ENCODE data around the gene PHC2. TPM values are rescaled to one million over a fixed set of nuclear protein-coding genes. Genes with fewer than 3 reads are reported as not detected.

PHC2 gene
- total and polyA plus RNA-seq, 2 donors from 2014 or later = 118 to 149 TPM

- H3K4me3 ChIP-seq (ENCODE audit: low read length in 3 of 3) = no peak overlapping the region
- DNase-seq (no peak), FAIRE-seq (no peak)
- peaks cover 0 to 4% (median 0%) of the 10 kb centered on the region in 3 donors for H3K4me1 ChIP-seq (ENCODE audit: control insufficient read depth in 2 of 3, insufficient read depth in 2 of 3, low read depth in 1 of 3, low read length in 3 of 3)
- no peak for TF ChIP-seq CTCF (IDR thresholded peaks at IDR 0.05; ENCODE audit: borderline replicate concordance, extremely low read depth, insufficient read depth)
- H3K27ac ChIP-seq (ENCODE audit: low read depth in 2 of 2, low read length in 2 of 2) = no peak overlapping the region
- no peaks in the 10 kb centered on the region for H3K36me3 ChIP-seq (ENCODE audit: control insufficient read depth in 2 of 3, insufficient read depth in 3 of 3, low read length in 3 of 3)
- intact Hi-C loops (cut with DNase I) = no loop called here
- H3K9ac ChIP-seq (ENCODE audit: low read length in 3 of 3) = no peak overlapping the region
- H3K27me3 ChIP-seq (ENCODE audit: control insufficient read depth, insufficient read depth, low read length) = no peaks in the 10 kb centered on the region
- H3K9me3 ChIP-seq (ENCODE audit: control insufficient read depth in 2 of 3, insufficient read depth in 1 of 3, low read length in 3 of 3) = no peaks in the 10 kb centered on the region
These were observed 39.4 kb downstream of the PHC2 start for GRCh38 chr1:33391343-33392078.

- Histone ChIP-seq H3K4me1 (ENCODE audit: control insufficient read depth in 2 of 3, insufficient read depth in 2 of 3, low read depth in 1 of 3, low read length in 3 of 3) (peaks cover 0 to 4% (median 0%) of the 10 kb centered on the region in 3 donors), H3K9ac (ENCODE audit: low read length in 3 of 3) (no peak overlapping the region), H3K9me3 (ENCODE audit: control insufficient read depth in 2 of 3, insufficient read depth in 1 of 3, low read length in 3 of 3) (no peaks in the 10 kb centered on the region), H3K27me3 (ENCODE audit: control insufficient read depth, insufficient read depth, low read length) (no peaks in the 10 kb centered on the region), H3K36me3 (ENCODE audit: control insufficient read depth in 2 of 3, insufficient read depth in 3 of 3, low read length in 3 of 3) (no peaks in the 10 kb centered on the region), H3K4me3 (ENCODE audit: low read length in 3 of 3) (no peak overlapping the region), H3K27ac (ENCODE audit: low read depth in 2 of 2, low read length in 2 of 2) (no peak overlapping the region)
- DNase-seq (no peak), FAIRE-seq (no peak)
- TF ChIP-seq CTCF (IDR thresholded peaks at IDR 0.05; ENCODE audit: borderline replicate concordance, extremely low read depth, insufficient read depth) = no peak
- intact Hi-C loops (cut with DNase I) = no loop called here
These were observed 40.4 kb downstream of the PHC2 start for GRCh38 chr1:33390542-33390941.

- intact Hi-C loops (cut with DNase I) = no loop called here
- H3K9me3 ChIP-seq (ENCODE audit: control insufficient read depth in 2 of 3, insufficient read depth in 1 of 3, low read length in 3 of 3) = no peaks in the 10 kb centered on the region
- H3K27me3 ChIP-seq (ENCODE audit: control insufficient read depth, insufficient read depth, low read length) = no peaks in the 10 kb centered on the region
- H3K4me1 ChIP-seq (ENCODE audit: control insufficient read depth in 2 of 3, insufficient read depth in 2 of 3, low read depth in 1 of 3, low read length in 3 of 3) = peaks cover 2 to 5% (median 3%) of the 10 kb centered on the region in 3 donors
- no peak for FAIRE-seq
- no peaks in the 10 kb centered on the region for H3K36me3 ChIP-seq (ENCODE audit: control insufficient read depth in 2 of 3, insufficient read depth in 3 of 3, low read length in 3 of 3)
- no peak overlapping the region for H3K27ac ChIP-seq (ENCODE audit: low read depth in 2 of 2, low read length in 2 of 2)
- no peak overlapping the region for H3K9ac ChIP-seq (ENCODE audit: low read length in 3 of 3)
- DNase-seq = peak in 4 of 5 donors; percentile 30 to 81 (median 60)
- H3K4me3 ChIP-seq (ENCODE audit: low read length in 3 of 3) = no peak overlapping the region
- no peak for TF ChIP-seq CTCF (IDR thresholded peaks at IDR 0.05; ENCODE audit: borderline replicate concordance, extremely low read depth, insufficient read depth)
These were observed 41.8 kb downstream of the PHC2 start for GRCh38 chr1:33388805-33389771.

Measured in kidney (tissue), 14 donors.